ENCODE measurements around the gene SLCO1C1.
"Not testable (repeated sequence)": the region's sequence is repeated elsewhere in the genome, so short reads cannot be mapped to it uniquely, and the experiment has no call there.

Gene SLCO1C1, protein sequence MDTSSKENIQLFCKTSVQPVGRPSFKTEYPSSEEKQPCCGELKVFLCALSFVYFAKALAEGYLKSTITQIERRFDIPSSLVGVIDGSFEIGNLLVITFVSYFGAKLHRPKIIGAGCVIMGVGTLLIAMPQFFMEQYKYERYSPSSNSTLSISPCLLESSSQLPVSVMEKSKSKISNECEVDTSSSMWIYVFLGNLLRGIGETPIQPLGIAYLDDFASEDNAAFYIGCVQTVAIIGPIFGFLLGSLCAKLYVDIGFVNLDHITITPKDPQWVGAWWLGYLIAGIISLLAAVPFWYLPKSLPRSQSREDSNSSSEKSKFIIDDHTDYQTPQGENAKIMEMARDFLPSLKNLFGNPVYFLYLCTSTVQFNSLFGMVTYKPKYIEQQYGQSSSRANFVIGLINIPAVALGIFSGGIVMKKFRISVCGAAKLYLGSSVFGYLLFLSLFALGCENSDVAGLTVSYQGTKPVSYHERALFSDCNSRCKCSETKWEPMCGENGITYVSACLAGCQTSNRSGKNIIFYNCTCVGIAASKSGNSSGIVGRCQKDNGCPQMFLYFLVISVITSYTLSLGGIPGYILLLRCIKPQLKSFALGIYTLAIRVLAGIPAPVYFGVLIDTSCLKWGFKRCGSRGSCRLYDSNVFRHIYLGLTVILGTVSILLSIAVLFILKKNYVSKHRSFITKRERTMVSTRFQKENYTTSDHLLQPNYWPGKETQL

GRCh38 chr12:20695232-20695631 is at the start of gene SLCO1C1:
SLCO1C1 (plus strand) TSS chr12:20695332; CDS start chr12:20699577, 4,245 bp downstream.
- DNase-seq: no peak

DNA sequence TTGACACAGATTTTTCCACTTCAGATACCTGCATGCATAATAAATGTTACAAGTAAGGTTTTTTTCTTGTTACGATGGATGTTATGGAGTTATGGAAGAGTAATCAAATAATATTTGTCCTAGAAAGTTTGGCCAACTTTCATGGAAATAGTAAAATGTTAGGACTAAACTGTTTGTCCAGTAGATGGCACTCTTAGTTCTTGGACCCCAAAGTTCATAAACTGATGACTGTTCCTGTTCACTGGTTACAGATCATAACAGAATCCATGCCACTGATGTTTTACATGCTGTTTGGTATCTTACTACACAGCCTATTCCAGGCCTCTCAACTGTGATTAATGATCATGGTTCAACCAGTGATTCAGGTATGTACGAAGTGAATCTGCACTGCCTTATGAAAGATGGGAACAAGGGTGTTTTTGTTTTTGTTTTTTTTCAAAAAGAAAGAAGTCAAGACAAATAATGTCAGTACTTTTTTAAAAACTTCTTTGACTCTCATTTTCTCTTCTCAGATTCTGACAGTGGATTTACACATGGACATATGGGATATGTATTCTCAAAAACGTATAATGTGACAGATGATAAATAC is 48.8 kb upstream of the SLCO1C1 start:
- peak; percentile 17 for DNase-seq

DNA sequence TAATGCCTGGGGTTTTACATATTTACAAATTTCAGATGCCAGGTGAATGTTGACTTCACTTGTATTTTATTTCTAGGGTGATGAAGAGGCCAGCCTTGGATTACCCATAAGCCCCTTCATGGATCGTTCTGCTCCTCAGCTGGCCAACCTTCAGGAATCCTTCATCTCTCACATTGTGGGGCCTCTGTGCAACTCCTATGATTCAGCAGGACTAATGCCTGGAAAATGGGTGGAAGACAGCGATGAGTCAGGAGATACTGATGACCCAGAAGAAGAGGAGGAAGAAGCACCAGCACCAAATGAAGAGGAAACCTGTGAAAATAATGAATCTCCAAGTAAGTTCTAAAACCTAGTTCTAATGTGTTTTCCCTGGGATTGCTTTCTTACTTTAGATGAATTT is 41.3 kb upstream of the SLCO1C1 start:
- DNase-seq: no peak

- DNase-seq: no peak
These were observed 38.5 kb upstream of the SLCO1C1 start for GRCh38 chr12:20656600-20656999.

GRCh38 chr12:20657496-20657895 is 37.6 kb upstream of the SLCO1C1 start:
- no peak for DNase-seq

GRCh38 chr12:20681334-20681733 is 13.8 kb upstream of the SLCO1C1 start:
- DNase-seq: no peak

DNA sequence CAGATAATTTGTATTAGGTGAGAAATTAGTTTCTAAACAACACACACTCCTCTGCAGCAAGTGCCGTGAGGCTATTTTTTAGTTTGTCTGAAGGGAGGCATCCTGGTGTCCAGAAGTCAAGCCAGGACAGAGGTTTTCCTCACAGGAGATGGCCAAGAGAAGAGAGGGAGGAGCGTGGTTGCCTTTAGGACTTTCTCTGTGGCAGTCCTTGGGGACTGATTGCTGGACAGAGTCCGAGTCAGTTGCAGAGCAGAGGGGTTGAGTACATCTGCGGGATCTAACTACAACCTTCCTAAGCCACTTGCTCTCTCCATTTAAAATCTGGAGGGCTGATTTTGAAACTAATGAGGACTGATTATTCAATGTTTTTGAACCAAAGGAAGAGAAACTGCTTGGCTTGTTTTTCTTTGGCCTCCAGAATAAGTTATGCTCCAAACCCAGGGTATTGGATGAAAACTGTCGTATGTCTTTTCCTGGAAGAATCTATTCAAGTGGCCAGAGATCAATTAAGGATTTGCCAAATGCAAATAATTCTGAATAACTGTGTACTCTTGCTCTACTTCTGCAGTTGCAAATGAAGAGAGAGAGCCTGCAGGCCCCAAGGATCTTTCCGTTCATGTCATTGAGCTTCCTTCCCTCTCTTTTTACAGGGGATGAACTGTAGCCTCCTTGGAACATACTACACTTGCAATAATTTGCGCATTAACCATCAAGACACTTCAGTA is 1.2 kb downstream of the SLCO1C1 start:
- no peak for DNase-seq

DNA sequence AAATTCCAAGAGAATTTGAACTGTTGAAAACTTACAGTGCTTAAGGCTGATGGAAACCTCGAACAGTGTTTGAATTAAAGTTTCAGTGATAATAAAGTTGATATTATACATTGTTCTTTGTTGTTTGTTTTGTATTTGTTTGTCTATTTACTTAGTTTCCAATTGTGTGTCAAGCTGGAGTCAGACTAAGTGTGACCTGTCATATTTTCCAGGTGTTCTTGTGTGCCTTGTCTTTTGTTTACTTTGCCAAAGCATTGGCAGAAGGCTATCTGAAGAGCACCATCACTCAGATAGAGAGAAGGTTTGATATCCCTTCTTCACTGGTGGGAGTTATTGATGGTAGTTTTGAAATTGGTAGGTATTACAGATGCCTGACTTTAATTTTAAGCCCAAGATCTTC is 6.0 kb downstream of the SLCO1C1 start:
- DNase-seq: no peak

GRCh38 chr12:20704860-20705259 is 9.7 kb downstream of the SLCO1C1 start:
- no peak for DNase-seq

- DNase-seq: no peak
These were observed 16.7 kb downstream of the SLCO1C1 start for GRCh38 chr12:20711846-20712245.

GRCh38 chr12:20716037-20716436 is 20.9 kb downstream of the SLCO1C1 start:
- no peak for DNase-seq

DNA sequence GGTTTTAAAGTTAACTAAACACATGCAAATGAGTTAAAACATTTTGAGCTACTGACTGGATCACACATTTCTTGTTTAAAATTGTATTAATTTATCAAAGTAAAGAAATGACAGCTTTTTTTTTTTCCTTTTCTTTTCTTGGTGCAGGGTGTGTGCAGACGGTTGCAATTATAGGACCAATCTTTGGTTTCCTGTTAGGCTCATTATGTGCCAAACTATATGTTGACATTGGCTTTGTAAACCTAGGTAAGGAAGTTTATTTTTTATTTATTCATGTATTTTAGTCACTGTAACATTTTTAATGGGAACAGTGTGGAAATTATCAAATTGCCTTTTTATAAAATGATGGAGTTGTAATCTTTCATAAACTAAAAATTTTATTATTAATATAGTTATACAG is 21.9 kb downstream of the SLCO1C1 start:
- DNase-seq: no peak

GRCh38 chr12:20718294-20718693 is 23.2 kb downstream of the SLCO1C1 start:
- no peak for DNase-seq

- DNase-seq: no peak
These were observed 27.0 kb downstream of the SLCO1C1 start for GRCh38 chr12:20722142-20722541.

DNA sequence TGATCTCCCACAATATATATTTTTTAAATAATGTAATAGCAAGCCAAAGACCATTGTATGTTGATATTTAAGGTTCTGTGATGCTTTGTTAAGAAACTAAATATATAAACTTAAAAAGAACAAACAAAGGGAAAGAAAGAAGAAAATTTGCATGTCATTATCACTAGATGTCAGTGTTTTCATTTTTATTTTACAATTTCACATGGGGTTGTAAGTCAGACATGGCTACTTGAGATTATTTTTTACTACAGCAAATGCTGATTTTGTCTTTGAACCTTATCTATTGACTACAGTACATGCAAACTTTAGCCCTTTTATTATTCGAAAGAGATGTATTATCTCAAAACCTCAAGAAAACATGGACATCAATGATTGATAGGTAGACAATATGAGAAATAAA is 36.1 kb downstream of the SLCO1C1 start:
- no peak for DNase-seq

DNA sequence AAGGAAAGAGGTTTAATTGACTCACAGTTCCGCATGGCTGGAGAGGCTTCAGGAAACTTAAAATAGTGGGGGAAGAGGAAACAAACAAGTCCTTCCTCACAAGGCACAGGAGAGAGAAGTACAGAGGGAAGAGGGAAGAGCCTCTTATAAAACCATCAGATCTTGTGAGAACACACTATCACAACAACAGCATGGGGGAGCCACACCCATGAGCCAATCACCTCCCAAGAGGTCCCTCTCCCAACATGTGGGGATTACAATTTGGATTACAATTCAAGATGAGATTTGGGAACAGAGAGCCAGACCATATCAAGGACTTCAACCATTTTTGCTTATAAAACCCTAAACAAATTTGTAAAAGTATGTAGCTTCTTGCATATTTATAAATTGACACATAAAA is 45.8 kb downstream of the SLCO1C1 start:
- DNase-seq: no peak

GRCh38 chr12:20748198-20748597 is 53.1 kb downstream of the SLCO1C1 start:
- DNase-seq: no peak

- DNase-seq: no peak
These were observed 55.9 kb downstream of the SLCO1C1 start for GRCh38 chr12:20751046-20751445.

GRCh38 chr12:20777420-20777819 is 82.3 kb downstream of the SLCO1C1 start:
- no peak for DNase-seq

DNA sequence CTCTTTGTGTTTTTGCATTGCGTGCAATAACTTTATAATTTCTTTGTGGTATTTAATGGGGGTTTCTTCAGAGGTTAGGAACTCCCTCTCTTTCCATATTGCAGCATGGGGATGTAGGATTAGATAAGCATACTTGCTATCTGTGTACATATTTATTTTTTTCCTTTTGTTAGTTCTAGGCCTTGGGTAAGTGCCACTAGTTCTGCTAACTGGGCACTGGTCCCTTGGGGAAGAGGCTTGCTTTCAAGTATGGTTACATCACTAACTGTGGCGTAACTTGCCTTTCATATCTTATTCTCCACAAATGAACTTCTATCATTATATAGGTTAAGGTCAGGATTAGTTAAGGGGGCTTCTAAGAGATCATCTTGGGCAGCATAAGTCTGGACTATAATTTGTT is 83.8 kb downstream of the SLCO1C1 start:
- DNase-seq: no peak

GRCh38 chr12:20779971-20780370 is 84.8 kb downstream of the SLCO1C1 start:
- not testable (repeated sequence) for DNase-seq

GRCh38 chr12:20783796-20784357 is 88.7 kb downstream of the SLCO1C1 start:
- not testable (repeated sequence) for DNase-seq

DNA sequence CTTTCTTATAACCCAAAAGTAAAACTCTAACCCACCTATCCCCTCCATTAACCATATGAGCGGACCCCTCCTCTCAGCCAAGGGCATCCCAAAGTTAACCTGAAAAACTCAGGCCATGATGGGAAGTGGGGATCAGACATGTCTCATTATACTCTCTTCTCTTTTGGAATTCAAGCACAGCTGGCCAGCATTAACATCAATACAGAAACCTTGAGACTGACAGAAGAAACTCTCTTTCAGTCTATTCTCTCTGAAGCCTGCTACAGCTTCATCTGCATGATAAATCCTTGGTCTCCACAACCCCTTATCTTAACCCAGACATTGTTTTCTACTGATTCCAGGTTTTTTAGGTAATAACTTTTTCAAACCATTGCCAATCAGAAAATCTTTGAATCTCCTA is 97.8 kb downstream of the SLCO1C1 start:
- DNase-seq: no peak

Data from activated CD4-positive, alpha-beta T cell treated with anti-CD3 and anti-CD28 coated beads, Interleukin-2, Interleukin-6, amounts not matched to agents 100 ng/mL and 50 ng/mL, durations not matched to agents 16 hours and 8 hours (primary cell).